Esophagus muscularis mucosa (tissue), 4 donors: ENCODE results near the gene BTBD16. TPM values are rescaled to one million over a fixed set of nuclear protein-coding genes. Genes with fewer than 3 reads are reported as not detected.
A peak's percentile ranks its signal among the peaks of the same experiment; 100 is the strongest.

ENCODE experiments used
- DNase-seq: peaks from one replicate; pipeline ENCODE4 v3.0.0-alpha.2; 2017; ENCODE audit errors: extremely low spot score
- H3K27ac ChIP-seq, 4 donors: fragments of 200-600 bp; sonication (generic); replicated peaks in 1 of 4; 1 replicate in 3 of 4; 2 replicates in 1 of 4; pipeline ENCODE4 v1.5.1; 2016 to 2019; ENCODE audit warnings: mild to moderate bottlenecking in 1 of 4
- H3K27me3 ChIP-seq, 4 donors: fragments of 200-600 bp; sonication (generic); one replicate each; pipeline versions ENCODE4 v1.5.1 to v1.6.0; 2016 to 2019
- H3K36me3 ChIP-seq, 4 donors: fragments of 200-600 bp; sonication (generic); one replicate each; pipeline ENCODE4 v1.5.1; 2016 to 2019
- H3K4me1 ChIP-seq, 4 donors: fragments of 200-600 bp; sonication (generic); one replicate each; pipeline ENCODE4 v1.5.1; 2016 to 2019
- H3K4me3 ChIP-seq, 4 donors: fragments of 200-600 bp; sonication (generic); 1 replicate in 2 of 4; 2 replicates in 2 of 4; pipeline ENCODE4 v1.5.1; 2016 to 2019; ENCODE audit warnings: mild to moderate bottlenecking in 4 of 4, moderate library complexity in 1 of 4
- H3K9me3 ChIP-seq, 4 donors: fragments of 200-600 bp; sonication (generic); 1 replicate in 3 of 4; 2 replicates in 1 of 4; pipeline ENCODE4 v1.5.1; 2016 to 2019
- EP300 ChIP-seq: sonication (generic); formaldehyde crosslinking; IDR thresholded peaks from one replicate; pipeline ENCODE4 v1.6.1; 2017; ENCODE audit warnings: antibody characterized with exemption
- POLR2A ChIP-seq: fragments of 450-650 bp; IDR thresholded peaks from one replicate; pipeline ENCODE4 v1.6.1; 2017; ENCODE audit warnings: antibody characterized with exemption, moderate library complexity, mild to moderate bottlenecking, low read depth
- POLR2AphosphoS5 ChIP-seq, 2 donors: sonication (generic); formaldehyde crosslinking; IDR thresholded peaks; one replicate each; pipeline ENCODE4 v1.6.1; 2017; ENCODE audit warnings: antibody characterized with exemption in 2 of 2
- WGBS: methylation state at CpG from one replicate; pipeline ENCODE4 v1.1.5; 2018; 5-methylcytosine and 5-hydroxymethylcytosine counted together
- intact Hi-C: fragments of 100-400 bp; cut with DNase I; formaldehyde crosslinking; loops from one replicate; pipeline ENCODE4 v1.15.1; 2023
- total RNA-seq, 4 donors: library from RNA; depleted of rRNA; stranded (reverse); fragments of >200 nt; gene quantifications; one replicate each; pipeline versions ENCODE4 v1.1.0 to v1.2.1, GENCODE V29; 2016
- TF ChIP-seq, protein P1 (sequence below), 3 experiments: fragments of 200-600 bp in 2 of 3; fragments of 450-650 bp in 1 of 3; sonication (generic) in 2 of 3; IDR thresholded peaks; one replicate each; pipeline ENCODE4 v1.5.1; 2017 to 2019; ENCODE audit warnings: antibody characterized with exemption in 3 of 3, mild to moderate bottlenecking in 2 of 3, moderate library complexity in 1 of 3

BTBD16 gene
- total RNA-seq, 4 donors from 2014 or later = 0.29 TPM; not detected in 3

DNA sequence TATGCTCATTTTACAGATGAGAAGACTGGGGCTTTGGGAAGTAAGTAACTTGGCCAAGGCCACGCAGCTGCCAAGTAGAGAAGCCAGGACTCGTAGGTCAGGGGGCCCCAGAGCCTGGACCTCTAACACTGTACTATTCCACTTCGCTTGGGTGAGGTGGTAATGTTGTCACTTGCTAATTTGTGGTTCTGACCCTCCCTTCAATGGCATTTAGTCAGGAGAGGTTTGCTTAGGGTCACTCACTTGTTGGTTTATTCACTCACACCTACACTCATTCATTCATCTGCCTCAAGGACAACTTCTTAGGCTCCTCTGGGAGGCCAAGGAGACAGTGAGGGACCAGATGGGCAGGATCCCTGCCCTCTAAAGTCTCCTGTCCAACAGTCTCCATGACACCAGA, 21.3 kb downstream of the BTBD16 start:
- 88% methylated on average over 3 of the region's 3 CpGs for WGBS
- H3K9me3 ChIP-seq = no peaks in the 10 kb centered on the region
- intact Hi-C loops = no loop called here
- no peaks in the 10 kb centered on the region for H3K36me3 ChIP-seq
- H3K4me3 ChIP-seq = no peak overlapping the region
- TF ChIP-seq, protein P1, sequence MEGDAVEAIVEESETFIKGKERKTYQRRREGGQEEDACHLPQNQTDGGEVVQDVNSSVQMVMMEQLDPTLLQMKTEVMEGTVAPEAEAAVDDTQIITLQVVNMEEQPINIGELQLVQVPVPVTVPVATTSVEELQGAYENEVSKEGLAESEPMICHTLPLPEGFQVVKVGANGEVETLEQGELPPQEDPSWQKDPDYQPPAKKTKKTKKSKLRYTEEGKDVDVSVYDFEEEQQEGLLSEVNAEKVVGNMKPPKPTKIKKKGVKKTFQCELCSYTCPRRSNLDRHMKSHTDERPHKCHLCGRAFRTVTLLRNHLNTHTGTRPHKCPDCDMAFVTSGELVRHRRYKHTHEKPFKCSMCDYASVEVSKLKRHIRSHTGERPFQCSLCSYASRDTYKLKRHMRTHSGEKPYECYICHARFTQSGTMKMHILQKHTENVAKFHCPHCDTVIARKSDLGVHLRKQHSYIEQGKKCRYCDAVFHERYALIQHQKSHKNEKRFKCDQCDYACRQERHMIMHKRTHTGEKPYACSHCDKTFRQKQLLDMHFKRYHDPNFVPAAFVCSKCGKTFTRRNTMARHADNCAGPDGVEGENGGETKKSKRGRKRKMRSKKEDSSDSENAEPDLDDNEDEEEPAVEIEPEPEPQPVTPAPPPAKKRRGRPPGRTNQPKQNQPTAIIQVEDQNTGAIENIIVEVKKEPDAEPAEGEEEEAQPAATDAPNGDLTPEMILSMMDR (IDR thresholded peaks at IDR 0.05) = no peak
- H3K27ac ChIP-seq = no peak overlapping the region
- no peaks in the 10 kb centered on the region for H3K27me3 ChIP-seq
- H3K4me1 ChIP-seq = peaks cover 4 to 10% (median 6%) of the 10 kb centered on the region in 4 donors
- no peak for DNase-seq

DNA sequence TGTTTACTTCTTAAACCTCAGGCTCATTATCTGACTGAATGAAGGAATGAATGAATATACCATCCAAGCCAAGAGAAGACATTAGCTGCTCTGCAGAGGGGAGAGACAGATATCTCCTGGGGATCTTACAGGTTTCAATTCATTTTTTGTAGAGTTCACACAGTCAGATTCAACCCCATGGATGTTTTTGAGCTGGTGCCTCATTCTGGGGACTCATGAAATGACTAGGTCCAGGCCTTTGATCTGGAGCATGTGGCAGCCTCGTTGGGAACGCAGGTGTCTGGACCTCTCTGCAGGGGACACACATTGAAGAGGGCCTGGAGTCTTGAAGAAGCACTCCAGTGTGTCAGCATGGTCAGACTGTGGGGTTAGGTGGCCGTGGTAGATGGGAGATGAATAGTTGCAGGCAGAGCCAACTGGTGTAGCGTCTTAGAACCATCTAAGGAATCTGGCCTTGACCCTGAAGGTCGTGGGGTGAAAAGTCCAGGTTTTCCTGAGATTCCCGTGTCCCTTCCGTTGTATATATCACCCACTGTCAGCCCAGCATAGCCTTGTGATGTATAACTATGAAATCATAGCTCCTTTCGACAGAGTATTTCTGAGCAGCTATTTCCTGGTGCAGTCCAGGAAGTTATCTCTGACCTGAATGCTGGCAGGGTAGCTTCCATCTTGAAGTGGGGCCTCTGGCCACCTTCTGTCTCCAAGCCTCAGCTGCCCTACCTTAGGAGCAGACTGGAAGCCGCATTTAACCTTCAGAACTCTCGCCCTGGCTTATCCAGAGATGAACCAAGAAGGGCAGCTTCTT, 22.3 kb downstream of the BTBD16 start:
- no peak overlapping the region for H3K4me3 ChIP-seq
- intact Hi-C loops = no loop called here

DNA sequence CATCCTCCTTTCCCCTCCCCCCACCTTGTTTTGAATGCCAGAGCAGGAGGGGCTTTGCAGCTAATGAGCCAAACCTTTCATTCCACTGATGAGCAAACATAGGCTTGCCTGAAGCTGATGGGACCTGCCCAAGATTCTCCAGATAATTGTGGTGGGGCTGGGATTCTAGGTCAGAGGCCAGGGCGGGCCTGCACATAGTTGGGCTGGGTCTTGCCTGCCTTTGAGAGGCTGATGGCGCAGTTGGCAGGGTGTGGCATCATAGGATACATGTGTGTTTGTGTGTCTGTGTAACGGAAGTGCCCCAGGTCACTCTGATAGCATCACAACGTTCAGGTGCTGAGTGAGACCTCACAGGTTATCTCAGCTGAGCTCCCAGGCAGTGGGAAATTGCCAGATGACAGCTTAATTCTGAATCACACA, 22.9 kb downstream of the BTBD16 start:
- Histone ChIP-seq H3K36me3 (no peaks in the 10 kb centered on the region), H3K9me3 (no peaks in the 10 kb centered on the region), H3K4me3 (no peak overlapping the region), H3K27me3 (no peaks in the 10 kb centered on the region), H3K4me1 (peaks cover 0 to 7% (median 4%) of the 10 kb centered on the region in 4 donors), H3K27ac (no peak overlapping the region)
- DNase-seq = no peak
- no peak for TF ChIP-seq POLR2AphosphoS5 (IDR thresholded peaks at IDR 0.05)
- TF ChIP-seq, protein P1 (IDR thresholded peaks at IDR 0.05) = no peak
- no peak for TF ChIP-seq POLR2A
- TF ChIP-seq EP300 = no peak
- WGBS = 92% methylated on average over 4 of the region's 4 CpGs
- intact Hi-C loops = no loop called here

More for the DNA sequence above, 22.3 kb downstream of the BTBD16 start:
- H3K27me3 ChIP-seq = no peaks in the 10 kb centered on the region
- H3K36me3 ChIP-seq = no peaks in the 10 kb centered on the region
- TF ChIP-seq POLR2AphosphoS5 (IDR thresholded peaks at IDR 0.05) = no peak
- no peak for TF ChIP-seq POLR2A
- 89% methylated on average over 10 of the region's 10 CpGs for WGBS
- H3K9me3 ChIP-seq = no peaks in the 10 kb centered on the region
- peaks cover 0 to 3% (median under 1%) of the 10 kb centered on the region in 4 donors for H3K4me1 ChIP-seq
- H3K27ac ChIP-seq = no peak overlapping the region
- DNase-seq = no peak

DNA sequence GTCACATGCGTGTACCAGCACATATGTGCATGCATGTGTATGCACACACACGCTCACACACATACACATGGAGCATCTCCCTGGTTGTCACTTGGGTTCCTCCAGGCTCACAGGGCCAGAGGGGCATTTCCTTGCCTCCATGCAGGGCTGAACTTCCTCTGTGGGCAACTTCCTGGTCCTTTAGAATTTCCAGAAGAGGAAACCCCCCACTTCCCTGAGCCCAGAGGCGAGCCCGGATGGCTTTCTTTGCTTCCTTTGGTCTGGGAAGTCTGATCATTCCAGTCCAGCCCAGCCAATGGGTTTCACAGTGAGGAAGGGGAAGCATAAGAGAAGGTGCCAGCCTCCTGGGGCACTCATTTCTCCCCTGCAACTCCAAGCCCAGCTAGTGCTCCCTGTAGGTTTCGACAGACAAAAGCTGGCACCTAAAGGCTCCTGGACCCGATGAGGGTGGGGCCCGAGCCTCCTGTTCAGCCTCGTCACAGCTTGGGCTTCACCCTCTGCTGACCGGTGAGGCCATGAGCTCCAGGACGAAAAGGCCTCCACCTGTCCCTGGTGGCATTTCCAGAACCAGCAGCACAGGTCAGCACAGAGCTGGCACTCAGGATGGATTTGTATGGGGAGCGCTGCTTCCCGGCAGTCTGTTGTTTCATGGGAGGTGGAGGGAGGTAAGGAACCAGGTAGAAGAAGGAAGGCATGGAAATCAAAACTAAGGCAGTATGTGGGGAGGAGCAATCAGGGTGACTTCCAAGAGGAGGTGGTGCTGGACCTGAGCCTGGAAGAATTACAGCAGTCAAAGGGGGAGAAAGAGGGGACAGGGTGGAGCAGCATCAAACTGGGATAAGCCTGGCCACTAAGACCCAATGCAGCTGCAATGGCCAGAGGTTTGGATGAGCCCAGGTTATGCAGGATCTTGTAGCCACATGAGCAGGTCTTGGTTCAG, 23.7 kb downstream of the BTBD16 start:
- Histone ChIP-seq H3K9me3 (no peaks in the 10 kb centered on the region), H3K4me1 (peaks cover 0 to 12% (median 8%) of the 10 kb centered on the region in 4 donors), H3K27ac (no peak overlapping the region), H3K4me3 (no peak overlapping the region), H3K27me3 (no peaks in the 10 kb centered on the region), H3K36me3 (no peaks in the 10 kb centered on the region)
- intact Hi-C loops = no loop called here
- 87% methylated on average over 11 of the region's 12 CpGs for WGBS
- TF ChIP-seq POLR2A = no peak
- TF ChIP-seq EP300 = no peak
- TF ChIP-seq, protein P1 (IDR thresholded peaks at IDR 0.05) = no peak
- TF ChIP-seq POLR2AphosphoS5 (IDR thresholded peaks at IDR 0.05) = no peak
- DNase-seq = no peak

DNA sequence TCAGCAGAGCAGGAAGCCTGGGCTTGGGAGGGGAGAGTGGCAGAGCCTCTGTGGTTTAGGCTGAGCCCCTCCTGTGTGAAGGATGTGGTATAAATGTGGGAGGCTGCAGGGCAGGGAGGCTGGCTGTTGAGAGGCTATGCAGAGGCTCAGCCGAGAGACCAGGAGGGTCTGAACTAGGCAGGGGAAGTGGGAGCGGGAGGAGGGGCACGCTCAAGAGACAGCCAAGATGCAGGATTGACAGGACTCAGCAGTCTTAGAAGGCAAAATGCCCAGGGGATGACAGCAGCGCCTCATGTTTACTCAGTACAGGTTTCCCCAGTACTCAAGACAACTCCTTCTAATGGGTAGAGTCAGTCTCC, 24.3 kb downstream of the BTBD16 start:
- Histone ChIP-seq H3K36me3 (no peaks in the 10 kb centered on the region), H3K9me3 (no peaks in the 10 kb centered on the region), H3K4me3 (no peak overlapping the region), H3K4me1 (peaks cover 0 to 12% (median 9%) of the 10 kb centered on the region in 4 donors), H3K27ac (no peak overlapping the region), H3K27me3 (no peaks in the 10 kb centered on the region)
- peak; percentile 80 for DNase-seq
- TF ChIP-seq EP300 = no peak
- no peak for TF ChIP-seq POLR2A
- TF ChIP-seq, protein P1 (IDR thresholded peaks at IDR 0.05) = no peak
- TF ChIP-seq POLR2AphosphoS5 (IDR thresholded peaks at IDR 0.05) = no peak
- WGBS = 82% methylated on average over 4 of the region's 4 CpGs
- intact Hi-C loops = no loop called here
